RPMI8226 (cell line): ENCODE data around the gene CEP19.

Experiments used
- DNase-seq: peaks from one replicate; pipeline ENCODE4 v3.0.0-alpha.2; 2015

Gene CEP19

GRCh38 chr3:196662711-196663571 lies 49.1 kb downstream of the CEP19 start:
- DNase-seq = no peak

GRCh38 chr3:196662033-196662432 lies 50.0 kb downstream of the CEP19 start:
- DNase-seq = no peak

GRCh38 chr3:196661400-196661799 lies 50.6 kb downstream of the CEP19 start:
- no peak for DNase-seq

GRCh38 chr3:196660381-196661166 lies 51.5 kb downstream of the CEP19 start:
- no peak for DNase-seq

GRCh38 chr3:196659901-196660351 lies 52.1 kb downstream of the CEP19 start:
- DNase-seq = no peak
